HepG2 (cell line): ENCODE data around the gene ZNF627. TPM values are rescaled to one million over a fixed set of nuclear protein-coding genes. Genes with fewer than 3 reads are reported as not detected.
A peak's percentile ranks its signal among the peaks of the same experiment; 100 is the strongest.

ENCODE experiments used
- CTCF ChIP-seq: sonication (generic); formaldehyde crosslinking; IDR thresholded peaks from 2 replicates; pipeline ENCODE4 v1.5.0; 2020; ENCODE audit warnings: mild to moderate bottlenecking, missing genetic modification reagents, moderate library complexity
- FOXK2 ChIP-seq: fragments of 450-650 bp; IDR thresholded peaks from 2 replicates; pipeline ENCODE4 v1.6.1; 2016
- IKZF1 ChIP-seq: fragments of 450-650 bp; IDR thresholded peaks from 2 replicates; pipeline ENCODE4 v1.7.1; 2016
- JDP2 ChIP-seq: sonication (generic); formaldehyde crosslinking; IDR thresholded peaks from 2 replicates; pipeline ENCODE4 v1.8.1; 2022; ENCODE audit warnings: missing genetic modification reagents, borderline replicate concordance
- MTF1 ChIP-seq: sonication (generic); formaldehyde crosslinking; IDR thresholded peaks from 2 replicates; pipeline ENCODE4 v1.5.0; 2020; ENCODE audit warnings: missing genetic modification reagents
- PATZ1 ChIP-seq: sonication (generic); formaldehyde crosslinking; IDR thresholded peaks from 2 replicates; pipeline ENCODE4 v1.4.0; 2020; ENCODE audit warnings: missing genetic modification reagents
- POLR2G ChIP-seq: fragments of 200-400 bp; formaldehyde crosslinking; IDR thresholded peaks from 2 replicates; pipeline ENCODE4 v1.6.1; 2018; ENCODE audit warnings: mild to moderate bottlenecking, low read depth, low read length, moderate library complexity
- RAD21 ChIP-seq: fragments of 450-650 bp; formaldehyde crosslinking; IDR thresholded peaks from 2 replicates; pipeline ENCODE4 v1.5.0; 2020; ENCODE audit warnings: mild to moderate bottlenecking
- RBFOX2 ChIP-seq: fragments of 200-400 bp; formaldehyde crosslinking; IDR thresholded peaks from 2 replicates; pipeline ENCODE4 v1.6.1; 2017; ENCODE audit warnings: low read depth, mild to moderate bottlenecking, low read length
- STAG1 ChIP-seq: sonication (generic); formaldehyde crosslinking; IDR thresholded peaks from 2 replicates; pipeline ENCODE4 v1.4.0; 2020; ENCODE audit warnings: missing genetic modification reagents
- TCF7L2 ChIP-seq: IDR thresholded peaks from 2 replicates; pipeline ENCODE4 v1.6.1; 2011; ENCODE audit warnings: mild to moderate bottlenecking, low read depth, low read length, moderate library complexity
- THAP8 ChIP-seq: sonication (generic); formaldehyde crosslinking; IDR thresholded peaks from 2 replicates; pipeline ENCODE4 v1.5.1; 2020; ENCODE audit warnings: missing genetic modification reagents, mild to moderate bottlenecking, borderline replicate concordance
- YEATS2 ChIP-seq: sonication (generic); formaldehyde crosslinking; IDR thresholded peaks from 2 replicates; pipeline ENCODE4 v1.4.0; 2020; ENCODE audit warnings: missing genetic modification reagents, borderline replicate concordance
- ZBTB26 ChIP-seq: IDR thresholded peaks from 2 replicates; pipeline ENCODE4 v1.6.1; 2016; ENCODE audit warnings: missing compliant biosample characterization, missing genetic modification reagents, borderline replicate concordance
- ZBTB33 ChIP-seq: sonication (generic); formaldehyde crosslinking; IDR thresholded peaks from 2 replicates; pipeline ENCODE4 v1.4.0; 2020; ENCODE audit warnings: missing genetic modification reagents
- ZNF3 ChIP-seq: IDR thresholded peaks from 2 replicates; pipeline ENCODE4 v1.7.0; 2017; ENCODE audit warnings: inconsistent platforms
- ZNF317 ChIP-seq: sonication (generic); formaldehyde crosslinking; IDR thresholded peaks from 2 replicates; pipeline ENCODE4 v1.5.0; 2020; ENCODE audit warnings: mild to moderate bottlenecking, missing genetic modification reagents
- ZNF362 ChIP-seq: sonication (generic); formaldehyde crosslinking; IDR thresholded peaks from 2 replicates; pipeline ENCODE4 v1.4.0; 2020; ENCODE audit warnings: missing genetic modification reagents, mild to moderate bottlenecking, borderline replicate concordance
- ZNF431 ChIP-seq: sonication (generic); formaldehyde crosslinking; IDR thresholded peaks from 2 replicates; pipeline ENCODE4 v1.9.0; 2022; ENCODE audit warnings: missing genetic modification reagents, low read depth, mild to moderate bottlenecking, borderline replicate concordance
- ZNF576 ChIP-seq: sonication (generic); formaldehyde crosslinking; IDR thresholded peaks from 2 replicates; pipeline ENCODE4 v1.4.0; 2020; ENCODE audit warnings: mild to moderate bottlenecking, missing genetic modification reagents
- ZNF7 ChIP-seq: IDR thresholded peaks from 2 replicates; pipeline ENCODE4 v1.6.1; 2016; ENCODE audit warnings: missing biosample characterization, missing genetic modification reagents
- ZSCAN30 ChIP-seq: sonication (generic); formaldehyde crosslinking; IDR thresholded peaks from 2 replicates; pipeline ENCODE4 v1.5.0; 2020; ENCODE audit warnings: mild to moderate bottlenecking, missing genetic modification reagents
- polyA plus RNA-seq, 8 experiments: library from polyadenylated mRNA; depleted of rRNA in 3 of 8; stranded (reverse) in 7 of 8; unstranded in 1 of 8; fragments of >200 nt; fragmentation: Illumina TruSeq in 4 of 8; extraction: Trizol in 4 of 8; gene quantifications; 2 replicates each; pipeline versions ENCODE4 v1.2.1 to v1.2.3, GENCODE V29; 2011 to 2016; ENCODE audit warnings: low read depth in 4 of 8, missing spikeins in 1 of 8, mixed read lengths in 1 of 8; ENCODE audit not compliant: insufficient read depth in 1 of 8
- total RNA-seq, 5 experiments: library from RNA; depleted of rRNA; stranded (reverse); fragments of >200 nt; fragmentation: Illumina TruSeq; extraction: Trizol; gene quantifications; 2 replicates each; pipeline ENCODE4 v1.2.3, GENCODE V29; 2016; ENCODE audit warnings: low read depth in 1 of 5

The ZNF627 gene
- total and polyA plus RNA-seq, 2 of the 13 experiments (the other 11 are each of a cell fraction or from before 2014, with no cell fraction given), result 4.2 to 12.7 TPM

GRCh38 chr19:11551603-11552235, 45.6 kb upstream of the ZNF627 start (continued):
- TF ChIP-seq ZNF431 (CRISPR knock-in tag), result no peak
- peak; percentile 69 for TF ChIP-seq CTCF (CRISPR knock-in tag)
- TF ChIP-seq ZNF317, result no peak
- TF ChIP-seq ZBTB26 (CRISPR knock-in tag), result no peak
- no peak for TF ChIP-seq ZNF7 (CRISPR knock-in tag)
- TF ChIP-seq JDP2, result no peak
- peak; percentile 49; the same call in 1 of the 2 replicates for TF ChIP-seq RAD21
- peak; percentile 51; the same call in 1 of the 2 replicates for TF ChIP-seq STAG1 (CRISPR knock-in tag)
- TF ChIP-seq ZBTB33 (CRISPR knock-in tag), result peak; percentile 59; the same call in 1 of the 2 replicates
- TF ChIP-seq MTF1 (CRISPR knock-in tag), result no peak
- TF ChIP-seq ZNF3, result no peak
- no peak for TF ChIP-seq POLR2G
- TF ChIP-seq YEATS2 (CRISPR knock-in tag), result no peak
- no peak for TF ChIP-seq TCF7L2
- no peak for TF ChIP-seq FOXK2
- peak; percentile 99 for TF ChIP-seq ZNF576 (CRISPR knock-in tag)
- 0 out of 2 replicates have a peak, but pooled peaks have one; percentile 22 for TF ChIP-seq PATZ1
- no peak for TF ChIP-seq ZSCAN30 (CRISPR knock-in tag)
- no peak for TF ChIP-seq IKZF1
- peak; percentile 51; the same call in 1 of the 2 replicates for TF ChIP-seq RBFOX2
- TF ChIP-seq ZNF362 (CRISPR knock-in tag), result no peak
- TF ChIP-seq THAP8 (CRISPR knock-in tag), result no peak
